Measurements from ENCODE around the gene AGAP3.

The AGAP3 gene

DNA sequence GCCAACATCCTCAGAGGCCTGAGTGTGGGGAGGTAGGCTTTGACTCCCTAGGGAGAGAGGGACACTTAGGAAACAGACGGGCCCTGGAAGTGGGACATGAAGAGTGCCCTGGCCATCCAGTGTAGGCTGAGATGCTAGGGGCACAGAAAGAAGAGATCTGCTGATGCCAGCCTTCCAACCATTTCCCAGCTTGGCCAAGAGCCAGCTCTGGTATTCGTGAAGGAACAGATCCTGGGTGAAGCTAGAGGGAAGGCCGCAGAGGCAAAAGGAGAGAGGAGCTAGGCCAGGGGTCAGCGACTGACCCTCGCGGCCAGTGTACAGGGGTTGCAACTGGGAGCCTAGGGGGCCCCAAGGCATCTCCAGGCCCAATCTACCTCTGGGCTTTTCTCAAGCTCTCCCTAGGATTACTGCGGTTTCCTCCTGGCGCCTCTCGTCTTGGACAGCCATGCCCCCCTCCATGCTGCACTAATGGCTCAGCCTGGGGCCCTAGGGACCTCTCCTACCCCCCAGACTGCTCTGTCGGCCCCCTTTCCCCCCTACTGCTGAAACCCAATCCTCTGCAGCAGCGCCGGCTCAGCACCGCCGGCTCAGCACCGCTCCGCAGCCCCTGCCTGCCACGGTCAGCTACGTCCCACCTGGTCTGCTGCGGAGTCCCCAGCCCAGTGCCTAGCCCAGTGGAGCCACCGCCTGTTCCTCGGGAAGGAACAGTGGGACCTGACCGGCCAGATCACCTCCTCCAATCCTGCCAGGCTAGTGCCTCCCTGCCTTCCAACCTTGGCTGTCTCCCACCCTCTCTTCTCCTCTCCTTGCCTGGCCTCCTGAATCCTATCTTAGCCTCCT, 38.1 kb upstream of the AGAP3 start, which contains the start of gene ASIC3:
ASIC3 (plus strand) TSS at position 556 of the 840 bp plus-strand sequence. CDS start 355 bp downstream, outside the sequence.
- H3K9me3 ChIP-seq (ENCODE audit: insufficient read depth, low read depth, low read length): no peaks in the 10 kb centered on the region
- no peaks in the 10 kb centered on the region for H3K36me3 ChIP-seq (ENCODE audit: insufficient read depth, low read length)
- WGBS: 86% methylated on average over 22 of the region's 22 CpGs
- H3K27ac ChIP-seq (ENCODE audit: low read depth, low read length): no peak within 1 kb of the TSS
- H3K9ac ChIP-seq (ENCODE audit: low read depth, low read length): no peak within 1 kb of the TSS; the same call in 1 of the 2 replicates
- H3K4me3 ChIP-seq (ENCODE audit: low read length): no peak within 1 kb of the TSS
- H3K27me3 ChIP-seq (ENCODE audit: insufficient read depth, low read length): peaks cover 37% of the 10 kb centered on the region
- no peaks in the 10 kb centered on the region for H3K4me1 ChIP-seq (ENCODE audit: insufficient read depth, low read length)

DNA sequence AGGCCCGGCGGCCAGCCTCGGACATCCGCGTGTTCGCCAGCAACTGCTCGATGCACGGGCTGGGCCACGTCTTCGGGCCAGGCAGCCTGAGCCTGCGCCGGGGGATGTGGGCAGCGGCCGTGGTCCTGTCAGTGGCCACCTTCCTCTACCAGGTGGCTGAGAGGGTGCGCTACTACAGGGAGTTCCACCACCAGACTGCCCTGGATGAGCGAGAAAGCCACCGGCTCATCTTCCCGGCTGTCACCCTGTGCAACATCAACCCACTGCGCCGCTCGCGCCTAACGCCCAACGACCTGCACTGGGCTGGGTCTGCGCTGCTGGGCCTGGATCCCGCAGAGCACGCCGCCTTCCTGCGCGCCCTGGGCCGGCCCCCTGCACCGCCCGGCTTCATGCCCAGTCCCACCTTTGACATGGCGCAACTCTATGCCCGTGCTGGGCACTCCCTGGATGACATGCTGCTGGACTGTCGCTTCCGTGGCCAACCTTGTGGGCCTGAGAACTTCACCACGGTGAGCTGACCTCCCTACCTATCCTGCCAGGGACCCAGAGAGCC, 37.3 kb upstream of the AGAP3 start:
- 93% methylated on average over 38 of the region's 38 CpGs for WGBS
- Histone ChIP-seq H3K4me1 (ENCODE audit: insufficient read depth, low read length) (no peaks in the 10 kb centered on the region), H3K27ac (ENCODE audit: low read depth, low read length) (no peak overlapping the region), H3K36me3 (ENCODE audit: insufficient read depth, low read length) (no peaks in the 10 kb centered on the region), H3K9me3 (ENCODE audit: insufficient read depth, low read depth, low read length) (no peaks in the 10 kb centered on the region), H3K9ac (ENCODE audit: low read depth, low read length) (no peak overlapping the region), H3K4me3 (ENCODE audit: low read length) (no peak overlapping the region), H3K27me3 (ENCODE audit: insufficient read depth, low read length) (peaks cover 37% of the 10 kb centered on the region)

GRCh38 chr7:151051108-151051507, 35.2 kb upstream of the AGAP3 start:
- Histone ChIP-seq H3K9me3 (ENCODE audit: insufficient read depth, low read depth, low read length) (no peaks in the 10 kb centered on the region), H3K27me3 (ENCODE audit: insufficient read depth, low read length) (peaks cover 43% of the 10 kb centered on the region), H3K9ac (ENCODE audit: low read depth, low read length) (no peak overlapping the region), H3K4me3 (ENCODE audit: low read length) (peak overlapping the region; percentile 27), H3K36me3 (ENCODE audit: insufficient read depth, low read length) (no peaks in the 10 kb centered on the region), H3K4me1 (ENCODE audit: insufficient read depth, low read length) (no peaks in the 10 kb centered on the region), H3K27ac (ENCODE audit: low read depth, low read length) (no peak overlapping the region)
- 3% methylated on average over 50 of the region's 50 CpGs for WGBS

- Histone ChIP-seq H3K9me3 (ENCODE audit: insufficient read depth, low read depth, low read length) (no peaks in the 10 kb centered on the region), H3K4me3 (ENCODE audit: low read length) (no peak overlapping the region), H3K9ac (ENCODE audit: low read depth, low read length) (no peak overlapping the region), H3K27ac (ENCODE audit: low read depth, low read length) (no peak overlapping the region), H3K4me1 (ENCODE audit: insufficient read depth, low read length) (peaks cover 4% of the 10 kb centered on the region; the same call in 1 of the 2 replicates), H3K27me3 (ENCODE audit: insufficient read depth, low read length) (peaks cover 56% of the 10 kb centered on the region), H3K36me3 (ENCODE audit: insufficient read depth, low read length) (no peaks in the 10 kb centered on the region)
- 91% methylated on average over 2 of the region's 4 CpGs for WGBS
Measured at GRCh38 chr7:151053096-151053495, 33.2 kb upstream of the AGAP3 start.

DNA sequence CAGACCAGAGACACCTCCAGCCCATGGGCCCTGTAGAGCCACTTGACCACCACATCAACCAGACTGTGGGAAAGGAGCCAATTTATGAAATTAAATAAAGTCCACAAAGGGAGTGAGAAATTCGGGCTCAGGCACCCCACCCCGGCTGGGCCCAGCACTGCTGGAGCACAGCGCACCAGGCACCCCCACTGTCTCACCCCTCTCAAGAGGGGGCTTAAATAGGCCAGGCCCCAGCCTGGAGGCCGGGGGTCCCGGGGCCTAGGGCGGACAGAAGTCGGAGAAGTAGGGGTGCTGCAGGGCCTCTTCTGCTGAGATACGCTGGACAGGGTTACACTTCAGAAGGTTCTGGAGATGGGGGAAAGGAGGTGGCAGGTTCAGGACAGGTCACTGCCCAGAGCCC, 32.5 kb upstream of the AGAP3 start:
- 94% methylated on average over 8 of the region's 8 CpGs for WGBS
- H3K9ac ChIP-seq (ENCODE audit: low read depth, low read length): no peak overlapping the region
- no peaks in the 10 kb centered on the region for H3K9me3 ChIP-seq (ENCODE audit: insufficient read depth, low read depth, low read length)
- H3K27ac ChIP-seq (ENCODE audit: low read depth, low read length): no peak overlapping the region
- H3K36me3 ChIP-seq (ENCODE audit: insufficient read depth, low read length): no peaks in the 10 kb centered on the region
- H3K27me3 ChIP-seq (ENCODE audit: insufficient read depth, low read length): peaks cover 54% of the 10 kb centered on the region
- no peak overlapping the region for H3K4me3 ChIP-seq (ENCODE audit: low read length)
- peaks cover 10% of the 10 kb centered on the region for H3K4me1 ChIP-seq (ENCODE audit: insufficient read depth, low read length)

DNA sequence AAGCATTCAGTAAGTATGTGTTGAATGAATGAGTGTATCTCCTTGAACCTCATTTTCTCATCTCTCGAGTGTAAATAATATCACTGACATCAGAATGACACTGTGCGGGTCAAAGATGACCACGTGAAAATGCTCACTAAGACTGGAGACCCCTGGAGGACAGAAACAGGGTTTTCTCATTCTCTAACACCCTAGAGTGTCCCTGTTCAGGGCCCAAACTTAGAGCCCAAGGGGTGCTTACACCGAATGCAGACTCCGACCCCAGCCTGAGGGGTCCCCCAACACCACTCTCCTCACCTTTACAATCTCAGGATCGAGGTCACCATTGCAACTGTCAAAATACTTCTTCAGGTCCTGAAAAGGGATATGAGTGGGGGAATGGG, 30.0 kb upstream of the AGAP3 start:
- WGBS: 85% methylated on average over 6 of the region's 6 CpGs
- Histone ChIP-seq H3K4me1 (ENCODE audit: insufficient read depth, low read length) (peaks cover 23% of the 10 kb centered on the region), H3K27me3 (ENCODE audit: insufficient read depth, low read length) (peaks cover 41% of the 10 kb centered on the region), H3K9me3 (ENCODE audit: insufficient read depth, low read depth, low read length) (no peaks in the 10 kb centered on the region), H3K9ac (ENCODE audit: low read depth, low read length) (no peak overlapping the region), H3K27ac (ENCODE audit: low read depth, low read length) (no peak overlapping the region), H3K36me3 (ENCODE audit: insufficient read depth, low read length) (no peaks in the 10 kb centered on the region), H3K4me3 (ENCODE audit: low read length) (no peak overlapping the region; the same call in 1 of the 2 replicates)

DNA sequence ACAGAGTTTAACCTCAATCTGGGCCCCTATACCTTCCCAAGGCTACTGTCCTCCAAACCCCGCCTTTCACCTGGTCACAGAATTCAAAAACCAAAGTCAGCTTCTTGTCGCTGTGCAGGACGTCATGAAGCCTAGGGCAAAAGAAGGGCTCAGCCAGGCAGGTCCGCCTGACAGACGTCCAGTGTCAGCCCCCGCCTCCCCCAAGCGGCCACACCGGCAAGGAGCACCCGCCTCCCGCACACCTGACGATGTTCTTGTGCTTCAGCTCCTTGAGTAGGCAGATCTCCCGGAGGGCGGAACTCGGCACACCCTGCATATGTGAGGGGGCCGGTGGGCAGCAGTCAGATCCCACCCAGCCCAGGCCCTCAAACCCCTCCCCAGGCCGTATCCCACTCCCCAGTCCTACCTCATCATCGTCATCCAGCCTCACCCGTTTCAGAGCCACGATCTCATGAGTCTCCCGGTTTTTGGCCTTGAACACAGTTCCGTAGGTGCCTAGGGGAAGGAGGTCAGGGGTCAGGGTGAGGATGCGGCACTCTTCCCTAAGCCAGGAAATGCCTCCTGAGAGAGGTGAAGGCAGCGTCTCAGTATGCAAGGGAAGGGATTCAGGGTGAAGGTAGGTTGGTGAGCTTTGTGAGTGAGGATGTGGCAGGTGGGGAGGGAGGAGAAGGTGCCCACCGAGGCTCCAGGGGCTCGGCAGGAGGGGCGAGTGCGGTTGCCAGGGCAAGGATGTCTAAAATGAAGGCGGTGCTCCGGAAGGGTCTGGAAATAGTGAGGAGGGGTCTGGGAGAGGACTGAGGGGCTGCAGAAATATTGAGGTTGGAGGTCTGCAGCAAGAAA, 29.4 kb upstream of the AGAP3 start:
- no peaks in the 10 kb centered on the region for H3K36me3 ChIP-seq (ENCODE audit: insufficient read depth, low read length)
- no peak overlapping the region for H3K27ac ChIP-seq (ENCODE audit: low read depth, low read length)
- WGBS: 19% methylated on average over 29 of the region's 29 CpGs
- H3K27me3 ChIP-seq (ENCODE audit: insufficient read depth, low read length): peaks cover 36% of the 10 kb centered on the region
- no peaks in the 10 kb centered on the region for H3K9me3 ChIP-seq (ENCODE audit: insufficient read depth, low read depth, low read length)
- no peak overlapping the region; the same call in 1 of the 2 replicates for H3K9ac ChIP-seq (ENCODE audit: low read depth, low read length)
- H3K4me1 ChIP-seq (ENCODE audit: insufficient read depth, low read length): peaks cover 29% of the 10 kb centered on the region
- peak overlapping the region; percentile 86 for H3K4me3 ChIP-seq (ENCODE audit: low read length)

- Histone ChIP-seq H3K27me3 (ENCODE audit: insufficient read depth, low read length) (peaks cover 32% of the 10 kb centered on the region), H3K4me1 (ENCODE audit: insufficient read depth, low read length) (peaks cover 33% of the 10 kb centered on the region), H3K9ac (ENCODE audit: low read depth, low read length) (peak within 1 kb of the TSS; percentile 36; the same call in 1 of the 2 replicates), H3K4me3 (ENCODE audit: low read length) (peak within 1 kb of the TSS; percentile 86), H3K27ac (ENCODE audit: low read depth, low read length) (peak within 1 kb of the TSS; percentile 85), H3K9me3 (ENCODE audit: insufficient read depth, low read depth, low read length) (no peaks in the 10 kb centered on the region), H3K36me3 (ENCODE audit: insufficient read depth, low read length) (no peaks in the 10 kb centered on the region)
- under 1% methylated on average over 30 of the region's 30 CpGs for WGBS
Measured at GRCh38 chr7:151057506-151057988, 28.7 kb upstream of the AGAP3 start, which contains the start of gene CDK5. CDK5 (minus strand) TSS chr7:151057897; CDS start chr7:151057848, 49 bp downstream.

DNA sequence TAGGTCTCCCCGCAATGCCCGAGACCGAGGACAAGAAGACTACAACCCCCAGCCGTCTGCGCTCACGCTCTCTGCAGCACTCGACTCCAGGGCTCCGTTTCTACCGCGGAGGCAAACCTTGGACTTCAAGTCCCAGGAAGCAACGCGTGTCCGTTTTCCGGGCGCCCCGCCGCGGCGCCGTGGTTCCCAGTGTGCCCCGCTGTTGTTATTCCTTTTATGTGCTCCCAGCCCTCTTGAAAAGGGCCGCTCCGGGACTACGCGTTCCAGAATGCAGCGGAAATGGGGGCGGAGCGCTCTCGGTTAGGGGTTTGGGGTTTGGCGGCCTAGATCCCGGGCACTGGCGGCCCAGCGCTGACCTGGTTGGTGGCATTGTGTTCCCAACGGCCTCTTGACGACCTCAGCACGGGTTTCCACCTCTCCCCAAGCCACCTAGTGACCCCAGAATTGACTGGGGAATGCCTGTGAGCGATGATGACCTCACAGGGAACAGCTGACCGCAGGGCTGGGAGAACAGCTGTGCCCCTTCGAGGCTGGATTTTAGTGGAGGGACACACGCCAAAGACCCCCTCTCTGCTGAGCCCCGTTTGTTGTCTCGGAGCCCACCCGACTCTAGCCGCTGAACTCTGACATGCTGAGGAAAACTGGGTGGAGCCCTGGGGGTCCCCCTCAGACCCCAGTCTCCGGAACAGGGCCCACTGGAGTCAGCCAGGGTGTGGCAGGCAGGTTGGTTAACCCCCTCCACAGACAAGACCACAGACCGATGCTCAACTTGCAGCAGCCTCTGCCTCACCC, 28.1 kb upstream of the AGAP3 start:
- peaks cover 35% of the 10 kb centered on the region for H3K4me1 ChIP-seq (ENCODE audit: insufficient read depth, low read length)
- H3K9ac ChIP-seq (ENCODE audit: low read depth, low read length): peak overlapping the region; percentile 36; the same call in 1 of the 2 replicates
- peaks cover 32% of the 10 kb centered on the region for H3K27me3 ChIP-seq (ENCODE audit: insufficient read depth, low read length)
- H3K36me3 ChIP-seq (ENCODE audit: insufficient read depth, low read length): no peaks in the 10 kb centered on the region
- peak overlapping the region; percentile 86 for H3K4me3 ChIP-seq (ENCODE audit: low read length)
- peak overlapping the region; percentile 85 for H3K27ac ChIP-seq (ENCODE audit: low read depth, low read length)
- WGBS: 6% methylated on average over 46 of the region's 46 CpGs
- H3K9me3 ChIP-seq (ENCODE audit: insufficient read depth, low read depth, low read length): no peaks in the 10 kb centered on the region

DNA sequence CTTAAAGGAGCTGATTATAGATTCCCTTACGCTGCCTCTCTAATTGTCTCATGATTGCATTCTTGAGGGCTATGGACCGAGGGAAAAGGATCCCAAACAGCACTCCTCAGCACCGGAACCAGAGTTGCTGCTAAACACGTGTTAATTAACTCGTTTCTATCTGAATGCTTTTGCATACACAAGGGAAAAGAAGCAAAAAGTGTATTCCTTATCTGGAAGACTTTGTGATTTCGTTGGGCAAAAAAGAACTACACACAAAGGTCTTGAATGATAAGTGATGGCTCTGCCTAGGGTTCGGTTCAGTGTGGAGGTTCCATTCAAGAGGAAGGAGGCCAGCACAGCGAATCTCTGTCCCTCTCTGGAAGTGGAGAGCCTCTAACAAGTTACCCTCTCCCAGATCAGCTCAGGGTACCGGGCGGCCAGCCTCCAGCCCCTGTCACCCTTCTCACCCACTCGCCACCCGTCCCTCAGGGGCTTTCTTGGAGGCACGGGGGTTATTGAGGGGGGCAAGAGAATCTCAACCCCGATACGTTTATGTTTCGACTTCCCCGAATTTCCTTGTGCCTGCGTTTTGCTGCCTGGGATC, 27.4 kb upstream of the AGAP3 start:
- H3K4me1 ChIP-seq (ENCODE audit: insufficient read depth, low read length): peaks cover 35% of the 10 kb centered on the region
- no peaks in the 10 kb centered on the region for H3K9me3 ChIP-seq (ENCODE audit: insufficient read depth, low read depth, low read length)
- peak overlapping the region; percentile 57 for H3K9ac ChIP-seq (ENCODE audit: low read depth, low read length)
- no peaks in the 10 kb centered on the region for H3K36me3 ChIP-seq (ENCODE audit: insufficient read depth, low read length)
- H3K27me3 ChIP-seq (ENCODE audit: insufficient read depth, low read length): peaks cover 32% of the 10 kb centered on the region
- 12% methylated on average over 18 of the region's 18 CpGs for WGBS
- H3K27ac ChIP-seq (ENCODE audit: low read depth, low read length): peak overlapping the region; percentile 85; the same call in 1 of the 2 replicates
- peak overlapping the region; percentile 86 for H3K4me3 ChIP-seq (ENCODE audit: low read length)

All from HUES64 (cell line).